A549 (cell line): ENCODE measurements around the gene USP11. TPM values are rescaled to one million over a fixed set of nuclear protein-coding genes. Genes with fewer than 3 reads are reported as not detected.
A peak's percentile ranks its signal among the peaks of the same experiment; 100 is the strongest.

Experiments
- ATAC-seq, 2 experiments: fragments of 200-7000 bp in 1 of 2; fragments of >200 bp in 1 of 2; cut with Nextera tagmentation in 1 of 2; cut with Tn5 transposase in 1 of 2; 3 replicates each; pipeline versions ENCODE4 v1.8.0 to v1.9.1; 2018 to 2020; ENCODE audit warnings: mild to moderate bottlenecking in 1 of 2, moderate library complexity in 1 of 2
- CTCF ChIA-PET: fragments of 300-600 bp; sonication (Branson Sonifier 250); formaldehyde crosslinking; extraction: SDS; loops from one replicate; lab custom pipeline; 2021; ENCODE audit warnings: antibody characterized with exemption, inconsistent platforms; lab: Yijun Ruan, JAX
- POLR2A ChIA-PET: fragments of 350-600 bp; formaldehyde crosslinking; extraction: SDS; loops from one replicate; lab custom pipeline; 2021; ENCODE audit warnings: antibody characterized with exemption, inconsistent platforms; lab: Yijun Ruan, JAX
- DNase-seq, 2 experiments: peaks; one replicate each; pipeline versions ENCODE4 v3.0.0 to v3.0.0-alpha.2; 2011 to 2016; ENCODE audit warnings: low read depth in 1 of 2, low spot score in 1 of 2
- FAIRE-seq: peaks from 2 replicates; lab custom pipeline; 2011; peaks lifted over from hg19 to GRCh38; lab: Jason Lieb, UNC
- H3K27ac ChIP-seq, 2 experiments: fragments of >200 bp; sonication (Bioruptor Twin); formaldehyde crosslinking; 3 replicates each; pipeline ENCODE4 v1.5.1; 2016 to 2017
- H3K4me1 ChIP-seq: fragments of >200 bp; sonication (Bioruptor Twin); formaldehyde crosslinking; 3 replicates; pipeline ENCODE4 v1.6.1; 2016
- H3K4me2 ChIP-seq: fragments of >200 bp; sonication (Bioruptor Twin); formaldehyde crosslinking; 3 replicates; pipeline ENCODE4 v1.6.1; 2016
- H3K4me3 ChIP-seq: fragments of >200 bp; sonication (Bioruptor Twin); formaldehyde crosslinking; 3 replicates; pipeline ENCODE4 v1.5.1; 2016
- H3K9me3 ChIP-seq: fragments of >200 bp; sonication (Bioruptor Twin); formaldehyde crosslinking; 3 replicates; pipeline ENCODE4 v1.6.1; 2016
- CEBPB ChIP-seq, 2 experiments: fragments of >200 bp in 1 of 2; sonication (Bioruptor Twin) in 1 of 2; formaldehyde crosslinking in 1 of 2; IDR thresholded peaks; 2 replicates each; pipeline ENCODE4 v1.6.1; 2012 to 2016
- CHD4 ChIP-seq: fragments of 200-600 bp; sonication (generic); IDR thresholded peaks from 2 replicates; pipeline ENCODE4 v1.6.1; 2016; ENCODE audit warnings: antibody characterized with exemption, mild to moderate bottlenecking, borderline replicate concordance
- EHMT2 ChIP-seq: fragments of 200-600 bp; sonication (generic); IDR thresholded peaks from 2 replicates; pipeline ENCODE4 v1.6.1; 2016; ENCODE audit warnings: antibody characterized with exemption, low read depth, mild to moderate bottlenecking, moderate library complexity
- ESRRA ChIP-seq: fragments of 150-350 bp; IDR thresholded peaks from 2 replicates; pipeline ENCODE4 v1.6.1; 2014; ENCODE audit warnings: mild to moderate bottlenecking, low read length, borderline replicate concordance
- FOXS1 ChIP-seq: fragments of 250-450 bp; sonication (Bioruptor Pico); IDR thresholded peaks from 2 replicates; pipeline ENCODE4 v1.5.0; 2020; ENCODE audit warnings: mild to moderate bottlenecking, moderate library complexity
- HMGXB4 ChIP-seq: fragments of 250-450 bp; sonication (Bioruptor Pico); IDR thresholded peaks from 2 replicates; pipeline ENCODE4 v1.5.0; 2021; ENCODE audit warnings: mild to moderate bottlenecking, moderate library complexity, borderline replicate concordance
- HOXA7 ChIP-seq: fragments of 250-450 bp; sonication (Bioruptor Pico); IDR thresholded peaks from 2 replicates; pipeline ENCODE4 v1.5.0; 2020; ENCODE audit warnings: mild to moderate bottlenecking, moderate library complexity
- HOXB13 ChIP-seq: fragments of 250-450 bp; sonication (Bioruptor Pico); IDR thresholded peaks from 2 replicates; pipeline ENCODE4 v1.5.0; 2020; ENCODE audit warnings: low read depth, mild to moderate bottlenecking, moderate library complexity
- KDM1A ChIP-seq: fragments of 200-600 bp; sonication (generic); IDR thresholded peaks from 2 replicates; pipeline ENCODE4 v1.6.1; 2016; ENCODE audit warnings: low read depth, mild to moderate bottlenecking
- KDM5A ChIP-seq: fragments of 200-600 bp; sonication (generic); IDR thresholded peaks from 2 replicates; pipeline ENCODE4 v1.6.1; 2016; ENCODE audit warnings: antibody characterized with exemption, mild to moderate bottlenecking
- MAZ ChIP-seq: fragments of 150-350 bp; IDR thresholded peaks from 2 replicates; pipeline ENCODE4 v1.6.1; 2014; ENCODE audit warnings: antibody characterized with exemption, low read depth, low read length, borderline replicate concordance
- MYC ChIP-seq: IDR thresholded peaks from 2 replicates; pipeline ENCODE4 v1.6.1; 2012; ENCODE audit warnings: mild to moderate bottlenecking, inconsistent platforms, low read length, improper control_type of control experiment, borderline replicate concordance
- NPAS2 ChIP-seq: fragments of 250-450 bp; sonication (Bioruptor Pico); IDR thresholded peaks from 2 replicates; pipeline ENCODE4 v1.8.0; 2022; ENCODE audit warnings: mild to moderate bottlenecking, moderate library complexity, borderline replicate concordance
- PBX3 ChIP-seq: IDR thresholded peaks from 2 replicates; pipeline ENCODE4 v1.6.1; 2012
- POLR2A ChIP-seq: IDR thresholded peaks from 2 replicates; pipeline ENCODE4 v1.6.1; 2012; ENCODE audit warnings: mild to moderate bottlenecking, low read length
- RCOR1 ChIP-seq: fragments of 150-350 bp; IDR thresholded peaks from 2 replicates; pipeline ENCODE4 v1.6.1; 2014; ENCODE audit warnings: antibody characterized with exemption, low read length, low read depth
- RFX5 ChIP-seq: fragments of 450-650 bp; IDR thresholded peaks from 2 replicates; pipeline ENCODE4 v1.7.1; 2014; ENCODE audit warnings: antibody characterized with exemption, mild to moderate bottlenecking, moderate library complexity
- ZC3H11A ChIP-seq: fragments of 450-650 bp; IDR thresholded peaks from 2 replicates; pipeline ENCODE4 v1.6.1; 2014; ENCODE audit warnings: antibody characterized with exemption, mild to moderate bottlenecking
- ZNF302 ChIP-seq: fragments of 250-450 bp; sonication (Bioruptor Pico); IDR thresholded peaks from 2 replicates; pipeline ENCODE4 v1.9.0; 2021; ENCODE audit warnings: inconsistent platforms, mild to moderate bottlenecking, moderate library complexity
- WGBS: methylation state at CpG from one replicate; pipeline ENCODE4 v1.1.6; 2017; ENCODE audit errors: missing lambda C conversion rate; 5-methylcytosine and 5-hydroxymethylcytosine counted together
- polyA plus RNA-seq, 4 experiments: library from polyadenylated mRNA; depleted of rRNA in 3 of 4; stranded (reverse); fragments of >200 nt; fragmentation: RNase III in 1 of 4; extraction: RNeasy Plus Mini Kit Qiagen cat#74134 plus additional on column Dnase treatment in 1 of 4; gene quantifications; 2 replicates in 3 of 4; 3 replicates in 1 of 4; pipeline ENCODE4 v1.2.3, GENCODE V29; 2011 to 2017
- TF ChIP-seq, protein P1 (sequence below): fragments of 250-450 bp; sonication (Bioruptor Pico); IDR thresholded peaks from 2 replicates; pipeline ENCODE4 v1.5.0; 2020; ENCODE audit warnings: low read depth, mild to moderate bottlenecking, moderate library complexity

Gene USP11
- polyA plus RNA-seq, 2 of the 4 experiments (the other 2 are of a cell fraction), result 35.6 to 50.0 TPM

GRCh38 chrX:47234583-47234982 lies 1.8 kb downstream of the USP11 start (continued):
- TF ChIP-seq CHD4, result no peak
- TF ChIP-seq, protein P1, sequence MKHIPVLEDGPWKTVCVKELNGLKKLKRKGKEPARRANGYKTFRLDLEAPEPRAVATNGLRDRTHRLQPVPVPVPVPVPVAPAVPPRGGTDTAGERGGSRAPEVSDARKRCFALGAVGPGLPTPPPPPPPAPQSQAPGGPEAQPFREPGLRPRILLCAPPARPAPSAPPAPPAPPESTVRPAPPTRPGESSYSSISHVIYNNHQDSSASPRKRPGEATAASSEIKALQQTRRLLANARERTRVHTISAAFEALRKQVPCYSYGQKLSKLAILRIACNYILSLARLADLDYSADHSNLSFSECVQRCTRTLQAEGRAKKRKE, result no peak
- TF ChIP-seq FOXS1 (CRISPR knock-in tag), result no peak

GRCh38 chrX:47235691-47236103 lies 2.9 kb downstream of the USP11 start:
- no peak for FAIRE-seq
- no peak for ATAC-seq
- peak overlapping the region; percentile 94; the same call in 1 of the 3 replicates for H3K4me2 ChIP-seq
- DNase-seq, result no peak
- CTCF ChIA-PET, result interaction anchor here (1.0 kb wide), 1 partner anchor 288 kb away, joined by 4 read pairs; no protein-coding TSS in a partner anchor
- 88% methylated on average over 4 of the region's 4 CpGs for WGBS
- peaks cover 22% of the 10 kb centered on the region for H3K4me1 ChIP-seq
- TF ChIP-seq PBX3 (no peak), ZC3H11A (no peak), KDM5A (no peak), ESRRA (no peak)
- TF ChIP-seq, all 56 proteins: peak for 0
- Histone ChIP-seq H3K27ac (no peak overlapping the region), H3K9me3 (no peaks in the 10 kb centered on the region), H3K4me3 (no peak overlapping the region)
- POLR2A ChIA-PET, result no interaction called here

- Histone ChIP-seq H3K4me1 (peaks cover 15% of the 10 kb centered on the region), H3K4me3 (no peak overlapping the region), H3K27ac (no peak overlapping the region), H3K9me3 (no peaks in the 10 kb centered on the region), H3K4me2 (no peak overlapping the region)
- ATAC-seq (peak in 1 of 2 experiments; percentile 27; a peak in 3 of 6 replicates), FAIRE-seq (no peak), DNase-seq (no peak)
- ChIA-PET POLR2A (no interaction called here), CTCF (no interaction called here)
- WGBS, result 90% methylated on average over 8 of the region's 8 CpGs
- TF ChIP-seq ZNF302 (CRISPR knock-in tag), result no peak
- no peak for TF ChIP-seq HOXA7 (CRISPR knock-in tag)
- TF ChIP-seq PBX3, result no peak
- TF ChIP-seq MYC, result no peak
- TF ChIP-seq MAZ, result no peak
- TF ChIP-seq NPAS2 (CRISPR knock-in tag), result no peak
- no peak for TF ChIP-seq KDM1A
- no peak for TF ChIP-seq EHMT2
- no peak for TF ChIP-seq HMGXB4 (CRISPR knock-in tag)
- TF ChIP-seq CEBPB (IDR thresholded peaks at IDR 0.05), result no peak
- no peak for TF ChIP-seq POLR2A
- TF ChIP-seq RCOR1, result no peak
- TF ChIP-seq RFX5, result no peak
- TF ChIP-seq HOXB13 (CRISPR knock-in tag), result no peak
Measured at GRCh38 chrX:47239199-47239598, 6.4 kb downstream of the USP11 start.
